GM18526 (cell line): ENCODE results near the gene ZNF697.
A peak's percentile ranks its signal among the peaks of the same experiment; 100 is the strongest.

ENCODE experiments used
- POLR2A ChIP-seq: IDR thresholded peaks from 3 replicates; pipeline ENCODE4 v1.6.1; 2011; ENCODE audit not compliant: insufficient read length; ENCODE audit errors: extremely low read depth

ZNF697 gene

GRCh38 chr1:119647734-119648619 is at the start of gene ZNF697:
Gene ZNF697 (minus strand): TSS chr1:119648266. CDS start chr1:119626100, 22,166 bp downstream.
- peak; percentile 60 for TF ChIP-seq POLR2A

DNA sequence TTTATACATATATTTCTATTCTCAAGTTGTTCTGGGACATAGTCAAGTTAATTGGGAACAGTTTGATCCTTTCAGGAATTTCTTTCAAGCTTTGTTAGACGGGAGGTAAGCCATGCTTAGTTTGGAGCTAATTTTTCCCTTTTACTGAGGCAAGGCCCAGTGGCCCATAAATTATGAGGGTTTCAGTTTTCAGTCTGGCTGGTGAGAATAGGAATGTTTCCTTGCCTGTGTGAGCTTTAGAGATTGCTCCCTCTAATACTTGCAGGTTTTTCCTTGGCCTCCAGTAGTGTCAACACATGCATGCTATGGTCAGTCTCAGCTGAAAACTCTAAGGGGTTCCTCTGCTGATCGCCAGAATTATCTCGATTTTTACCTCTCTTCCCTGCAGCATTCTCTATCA is 49.5 kb upstream of the ZNF697 start:
- TF ChIP-seq POLR2A, result no peak

DNA sequence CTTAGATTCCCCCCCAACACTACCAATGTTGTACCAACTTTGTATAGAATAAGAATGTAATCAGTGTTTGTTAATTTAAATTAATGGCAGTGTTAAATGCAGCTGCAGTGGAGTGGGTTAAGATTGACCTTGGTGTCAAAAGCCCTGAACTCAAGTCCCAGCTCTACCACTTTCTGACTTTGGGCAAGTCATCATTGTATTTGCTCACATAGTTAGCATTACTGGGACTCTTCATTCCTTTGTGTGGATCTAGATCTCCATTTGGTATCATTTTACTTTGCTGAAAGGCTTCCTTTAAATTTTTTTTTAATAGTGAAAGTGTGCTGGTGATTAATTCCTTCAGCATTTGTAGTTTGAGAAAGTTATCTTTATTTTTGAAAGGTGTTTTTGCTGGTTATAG is 41.4 kb upstream of the ZNF697 start:
- TF ChIP-seq POLR2A, result no peak

DNA sequence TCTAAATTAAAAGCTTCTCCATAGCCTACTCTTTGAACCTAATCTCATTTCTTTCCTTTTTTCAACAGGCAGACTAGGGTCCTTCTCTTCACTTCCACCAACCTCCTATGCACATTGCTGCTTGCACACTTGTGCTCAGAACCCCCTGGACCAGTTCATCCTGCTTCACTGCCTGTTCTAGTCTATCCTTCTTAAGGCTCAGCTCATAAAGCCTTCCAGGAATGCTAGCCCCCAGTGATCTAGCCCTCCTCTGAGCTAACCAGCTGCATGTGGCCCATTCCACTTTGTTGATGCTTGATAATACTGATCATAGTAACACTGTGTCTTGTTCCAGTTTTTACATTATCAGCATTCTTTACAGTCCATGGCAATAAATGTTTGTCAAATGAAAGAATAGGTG is 40.7 kb upstream of the ZNF697 start:
- TF ChIP-seq POLR2A, result no peak

- no peak for TF ChIP-seq POLR2A
Observed at GRCh38 chr1:119687434-119688079, 39.5 kb upstream of the ZNF697 start.

GRCh38 chr1:119686661-119687060 is 38.6 kb upstream of the ZNF697 start:
- no peak for TF ChIP-seq POLR2A

- TF ChIP-seq POLR2A, result no peak
Observed at GRCh38 chr1:119683893-119684292, 35.8 kb upstream of the ZNF697 start.

DNA sequence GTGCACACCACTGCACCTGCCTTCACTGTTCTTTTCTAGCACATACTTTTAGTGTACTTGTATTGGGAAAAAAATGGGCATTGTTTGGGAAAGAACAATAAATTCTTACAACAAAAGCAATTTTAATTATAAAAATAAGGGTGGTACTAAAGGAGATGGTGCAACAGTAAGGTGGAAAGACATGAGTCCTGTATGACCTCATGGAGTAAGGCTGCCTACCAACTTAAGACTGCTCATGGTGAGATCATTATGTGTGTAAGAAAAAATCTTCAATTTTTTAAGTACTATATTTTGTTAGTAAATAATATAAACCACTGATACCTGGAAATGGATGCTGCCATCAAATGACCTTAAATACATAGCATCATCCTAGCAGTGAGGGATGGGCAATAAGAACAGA is 34.1 kb upstream of the ZNF697 start:
- TF ChIP-seq POLR2A, result no peak

DNA sequence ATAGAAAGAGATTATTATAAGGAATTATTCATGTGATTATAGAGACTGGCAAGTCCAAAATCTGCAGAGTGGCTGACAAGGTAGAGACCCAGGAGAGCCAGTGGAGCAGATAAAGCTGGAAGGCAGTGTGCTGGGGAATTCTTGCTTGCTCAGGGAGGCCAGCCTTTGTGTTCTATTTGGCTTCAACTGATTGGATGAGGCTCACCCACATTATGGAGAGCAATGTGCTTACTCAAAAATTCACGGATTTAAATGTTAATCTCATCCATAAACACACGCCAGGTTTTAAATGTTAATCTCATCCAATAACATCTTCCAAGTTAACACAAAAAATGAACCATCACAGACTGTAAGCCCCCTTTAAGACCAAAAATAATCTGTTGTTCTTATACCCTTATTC is 33.5 kb upstream of the ZNF697 start:
- no peak for TF ChIP-seq POLR2A

DNA sequence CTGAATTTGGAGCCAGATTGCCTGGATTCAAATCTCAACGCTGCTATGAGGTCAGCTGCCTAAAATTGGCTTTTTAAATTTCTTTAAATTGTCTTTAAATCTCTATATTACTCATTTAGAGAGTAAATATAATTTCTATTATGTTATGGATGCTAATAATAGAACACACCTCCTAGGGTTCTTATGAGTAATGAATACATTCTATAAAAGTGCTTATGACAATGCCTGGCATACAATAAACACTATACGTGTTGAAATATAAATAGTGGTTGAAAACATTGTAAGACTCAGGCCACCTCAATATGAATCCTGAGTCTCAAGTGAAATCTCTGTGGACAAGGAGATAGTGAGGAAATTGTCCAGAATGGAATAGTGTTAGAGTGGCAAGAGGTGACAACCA is 32.7 kb upstream of the ZNF697 start:
- no peak for TF ChIP-seq POLR2A

DNA sequence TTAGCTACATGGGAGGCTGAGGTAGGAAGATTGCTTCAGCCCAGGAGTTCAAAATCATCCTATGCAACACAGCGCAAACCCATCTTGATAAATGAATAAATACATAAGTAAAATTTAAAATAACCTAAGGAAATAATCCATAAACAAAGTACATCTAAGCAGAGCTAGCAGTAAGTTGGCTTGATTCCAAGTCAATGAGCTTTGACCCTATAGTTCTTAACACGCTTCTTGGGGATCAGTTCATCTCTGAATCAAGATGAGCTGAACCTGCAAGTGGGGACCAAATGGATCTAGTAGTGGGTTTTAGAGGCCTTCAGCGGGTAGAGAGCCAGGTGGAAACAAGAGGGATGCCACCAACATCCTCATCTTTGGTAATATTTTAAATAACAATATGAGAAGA is 32.1 kb upstream of the ZNF697 start:
- no peak for TF ChIP-seq POLR2A

- no peak for TF ChIP-seq POLR2A
Observed at GRCh38 chr1:119679223-119679622, 31.2 kb upstream of the ZNF697 start.

- no peak for TF ChIP-seq POLR2A
Observed at GRCh38 chr1:119676571-119677206, 28.6 kb upstream of the ZNF697 start.

DNA sequence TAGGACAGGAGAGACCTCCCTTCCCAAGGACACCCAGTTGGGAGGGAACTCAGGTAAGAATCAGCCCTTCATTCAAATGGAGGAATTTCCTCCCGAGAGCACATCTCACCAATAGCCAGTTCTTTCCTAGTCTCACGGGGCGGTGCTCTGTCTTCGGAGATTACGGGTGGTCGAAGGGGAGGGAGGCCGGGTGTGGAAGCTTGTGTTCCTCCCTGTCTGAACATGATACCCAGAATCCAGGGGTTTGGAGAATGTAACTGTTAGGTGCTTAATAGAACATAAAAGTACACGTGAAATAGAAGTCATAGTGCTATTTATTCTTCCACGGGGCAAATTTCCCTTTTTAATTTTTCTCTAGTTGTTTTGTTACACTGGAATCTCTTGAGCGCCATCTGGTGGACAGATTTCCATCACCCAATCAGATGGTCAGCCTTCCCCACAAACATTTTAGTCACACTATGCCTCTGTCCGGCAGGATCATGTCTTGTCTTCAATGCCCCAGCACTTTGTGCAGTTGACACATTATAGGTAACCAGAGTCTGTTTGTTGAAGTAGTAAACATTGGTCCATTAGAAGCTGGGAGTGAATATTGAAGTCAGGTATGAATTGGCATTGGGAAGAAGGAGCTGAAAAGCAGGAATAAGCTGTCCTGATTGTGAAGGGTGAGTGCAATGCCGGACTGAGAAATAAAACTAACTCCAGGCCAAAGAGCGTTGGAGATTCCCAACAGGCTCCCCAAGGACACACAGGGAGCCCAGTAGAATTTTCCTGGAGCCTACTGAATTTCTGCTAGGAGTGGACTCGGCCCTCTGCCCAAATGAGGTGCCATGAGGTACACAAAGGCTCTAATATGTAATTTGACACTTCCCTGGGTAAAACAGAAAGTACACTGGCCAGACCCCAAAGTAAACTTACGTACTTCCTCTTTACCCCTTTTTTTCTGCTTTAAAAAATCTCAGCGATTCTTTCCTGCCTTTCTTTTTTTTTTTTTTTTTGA is 27.6 kb upstream of the ZNF697 start:
- TF ChIP-seq POLR2A, result no peak

- TF ChIP-seq POLR2A, result no peak
Observed at GRCh38 chr1:119674835-119675289, 26.8 kb upstream of the ZNF697 start.
